Ramos (cell line): ENCODE results near the gene ARAP3.
"Not testable (repeated sequence)": the region's sequence is repeated elsewhere in the genome, so short reads cannot be mapped to it uniquely, and the experiment has no call there.

Experiments
- in situ Hi-C: fragments of 300-500 bp; cut with MboI; formaldehyde crosslinking; loops from one replicate; pipeline ENCODE4 v1.14.3; 2022; ENCODE audit warnings: low sequenced_read_pairs; ENCODE audit not compliant: unreplicated experiment

The ARAP3 gene

GRCh38 chr5:141623186-141623585, 58.8 kb downstream of the ARAP3 start:
- in situ Hi-C loops = loop anchor here (5.0 kb wide), 1 partner anchor 36 kb away; no protein-coding TSS in a partner anchor

DNA sequence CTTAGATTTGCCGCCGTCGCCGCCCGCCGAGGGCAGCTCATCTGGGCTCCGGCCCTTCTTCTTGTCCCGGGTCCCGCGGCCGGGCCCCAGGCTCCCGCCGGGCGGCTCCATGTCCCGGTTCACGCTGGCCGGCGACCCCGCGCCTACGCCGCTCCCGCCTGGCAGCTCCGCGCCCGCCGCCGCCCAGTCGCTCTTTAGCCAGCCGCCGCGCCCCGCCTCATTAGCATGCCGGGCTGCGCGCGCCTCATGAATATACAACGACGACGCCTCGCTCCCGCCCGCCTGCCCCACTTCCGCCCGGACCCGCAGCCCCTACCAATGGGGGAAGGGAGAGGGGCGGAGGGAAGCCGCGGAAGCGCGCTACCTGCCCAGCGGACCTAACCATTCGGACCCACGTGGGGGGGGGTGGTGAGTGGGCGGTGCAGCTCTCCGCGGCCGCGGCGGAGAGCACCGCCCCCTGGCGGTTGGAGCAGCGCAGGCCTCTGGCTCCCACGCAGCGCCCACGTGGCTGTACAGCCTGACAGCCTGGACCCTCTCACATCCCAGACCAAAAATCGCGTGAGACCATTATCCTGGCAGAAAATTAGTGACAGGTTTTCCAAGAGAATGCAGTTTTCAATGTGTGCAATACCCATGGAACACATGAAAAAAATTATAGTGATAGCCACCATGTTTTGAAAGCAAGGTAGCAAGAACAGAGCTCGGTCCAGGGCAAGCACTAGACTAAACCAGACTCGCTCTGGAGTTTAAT, 63.1 kb downstream of the ARAP3 start, which contains the start of gene DIAPH1:
Gene DIAPH1, minus strand, starts transcription at position 197 of the 751 bp plus-strand sequence. Its CDS starts 86 bp downstream, at position 111.
- in situ Hi-C loops = no loop called here

- in situ Hi-C loops = no loop called here
These were observed 63.8 kb downstream of the ARAP3 start for GRCh38 chr5:141618030-141618803.

DNA sequence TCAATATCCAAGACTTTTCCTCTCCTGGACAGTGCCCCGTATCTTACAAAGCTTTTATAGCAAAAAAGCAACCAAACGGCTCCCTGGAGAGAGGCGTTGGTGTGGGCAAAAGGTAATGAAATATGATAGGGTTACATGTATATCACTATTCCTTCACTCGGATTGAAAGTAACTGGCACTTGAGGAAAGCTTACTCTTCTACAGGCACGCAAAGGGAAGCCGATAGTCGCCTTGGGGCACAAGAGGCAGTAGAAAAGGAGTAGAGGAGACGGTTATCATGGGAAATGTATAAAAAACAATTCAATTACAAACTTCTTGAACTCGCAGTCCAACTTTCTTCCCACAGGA, 64.4 kb downstream of the ARAP3 start:
- in situ Hi-C loops = no loop called here

- in situ Hi-C loops = no loop called here
These were observed 64.9 kb downstream of the ARAP3 start for GRCh38 chr5:141617128-141617527.

DNA sequence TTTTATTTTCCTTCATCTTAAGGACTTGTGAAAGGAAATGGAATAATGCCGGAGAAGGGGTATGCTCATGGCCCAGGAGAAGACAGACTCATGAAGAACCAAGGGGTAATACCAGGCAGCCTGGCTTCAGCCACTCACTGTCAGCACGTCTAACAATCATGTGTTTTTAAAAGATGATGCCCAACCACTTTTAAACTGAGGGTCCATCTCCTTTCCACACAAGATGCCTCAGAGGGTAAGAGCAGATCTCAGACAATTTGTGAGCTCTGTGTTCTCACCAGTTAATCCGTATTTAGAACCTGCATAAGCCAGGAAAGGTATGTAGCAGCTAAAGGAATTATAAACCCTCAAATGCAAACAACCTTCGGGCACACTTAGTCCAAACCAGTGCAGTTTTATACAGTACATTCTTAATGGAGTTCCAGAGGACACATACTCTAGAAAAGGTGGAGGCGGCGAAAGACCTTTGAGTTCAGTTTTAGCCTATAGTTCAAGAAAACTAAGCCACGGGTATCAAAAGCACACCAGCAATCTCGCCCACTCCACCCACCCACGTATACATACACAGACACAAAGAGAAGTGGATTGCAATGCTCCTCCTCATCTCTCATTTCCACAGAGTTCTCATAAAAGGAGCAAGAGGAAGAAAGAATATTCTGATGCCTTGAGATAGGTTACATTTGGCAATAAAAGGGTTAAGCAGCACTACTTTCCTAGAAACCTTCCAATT, 65.9 kb downstream of the ARAP3 start:
- in situ Hi-C loops = no loop called here

- in situ Hi-C loops = no loop called here
These were observed 68.7 kb downstream of the ARAP3 start for GRCh38 chr5:141613344-141613743.

- in situ Hi-C loops = no loop called here
These were observed 70.7 kb downstream of the ARAP3 start for GRCh38 chr5:141611289-141611688.

DNA sequence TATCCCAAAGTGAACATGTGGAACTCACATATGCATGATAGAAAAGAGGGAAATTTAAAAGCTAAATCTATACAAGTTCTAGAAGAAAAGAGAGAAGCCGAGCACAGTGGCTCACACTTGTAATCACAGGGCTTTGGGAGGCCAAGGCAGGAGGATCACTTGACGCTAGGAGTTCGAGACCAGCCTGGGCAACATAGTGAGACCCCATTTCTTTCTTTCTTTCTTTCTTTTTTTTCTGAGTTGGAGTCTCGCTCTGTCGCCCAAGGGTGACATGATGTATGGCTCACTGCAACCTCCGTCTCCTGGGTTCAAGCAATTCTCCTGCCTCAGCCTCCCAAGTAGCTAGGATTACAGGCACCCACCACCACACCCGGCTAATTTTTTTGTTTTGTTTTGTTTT, 72.1 kb downstream of the ARAP3 start:
- in situ Hi-C loops = not testable (repeated sequence)

DNA sequence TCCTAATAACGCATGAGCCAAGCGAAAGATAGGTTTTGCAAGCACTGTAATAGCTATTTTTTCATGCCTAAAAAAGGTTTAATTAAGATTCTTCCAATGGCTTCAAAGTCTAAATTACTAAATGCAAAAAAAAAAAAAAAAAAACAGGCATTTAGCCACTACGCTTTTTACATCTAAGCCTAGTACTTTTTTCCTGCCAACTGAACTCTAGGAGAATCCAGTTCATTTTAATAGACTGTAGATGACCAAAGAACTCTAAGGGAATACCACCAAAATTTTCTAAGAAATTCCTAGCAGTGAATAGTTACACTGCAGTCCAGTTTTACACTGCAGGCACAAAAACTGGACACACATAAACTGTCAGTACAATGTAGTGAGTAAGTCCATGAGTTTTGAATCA, 73.0 kb downstream of the ARAP3 start:
- in situ Hi-C loops = no loop called here

- in situ Hi-C loops = no loop called here
These were observed 73.5 kb downstream of the ARAP3 start for GRCh38 chr5:141608557-141608956.

DNA sequence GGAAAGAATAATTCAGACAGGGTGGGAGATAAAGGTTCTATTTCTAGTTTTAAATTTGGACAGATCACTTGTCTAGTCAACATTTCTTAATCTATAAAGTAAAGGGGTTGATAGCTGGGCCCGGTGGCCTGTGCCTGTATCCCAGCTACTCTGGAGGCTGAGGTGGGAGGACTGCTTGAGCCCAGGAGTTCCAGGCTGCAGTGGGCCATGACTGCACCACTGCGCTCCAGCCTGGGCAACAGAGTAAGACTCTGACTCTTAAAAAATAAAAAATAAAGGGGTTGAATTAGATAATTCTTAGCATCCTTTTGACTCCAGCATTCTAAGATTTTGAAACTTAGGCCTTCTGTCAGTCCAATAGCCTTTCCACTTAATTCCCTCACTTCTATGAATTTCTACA, 74.0 kb downstream of the ARAP3 start:
- in situ Hi-C loops = no loop called here

DNA sequence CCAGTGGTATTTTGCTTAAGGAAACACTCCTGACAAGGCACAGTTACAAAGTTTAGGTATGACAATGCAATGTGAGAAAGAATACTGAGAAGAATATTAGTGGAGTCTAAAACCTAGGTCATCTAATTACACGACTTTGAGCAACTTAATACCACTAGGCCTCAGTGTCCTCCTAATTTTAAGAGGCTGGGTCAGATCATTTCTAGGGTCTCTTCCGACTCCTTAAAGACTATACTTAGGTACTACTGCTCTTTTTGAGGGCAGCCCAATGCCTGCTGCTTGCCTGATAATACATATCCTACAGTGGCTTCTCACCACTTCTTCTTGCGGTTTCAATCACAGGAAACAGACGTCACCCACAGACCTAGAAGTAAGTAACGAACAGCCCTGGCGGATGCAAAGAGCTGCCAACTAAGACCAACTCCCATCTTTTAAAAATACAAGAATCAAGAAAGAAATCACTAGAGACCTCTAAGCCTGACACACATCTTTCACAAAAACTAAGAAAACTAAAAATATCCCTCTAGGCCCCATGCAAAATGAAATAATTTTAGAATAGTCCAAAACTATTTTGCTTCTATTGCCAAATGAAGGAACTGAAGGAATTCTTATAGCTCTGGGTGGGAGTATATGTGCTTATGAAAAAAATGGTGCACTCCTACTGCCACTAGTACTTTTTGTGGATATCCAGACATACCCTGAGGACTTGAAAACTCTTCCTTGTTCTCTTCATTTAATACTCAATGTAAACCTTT, 76.3 kb downstream of the ARAP3 start:
- in situ Hi-C loops = no loop called here

DNA sequence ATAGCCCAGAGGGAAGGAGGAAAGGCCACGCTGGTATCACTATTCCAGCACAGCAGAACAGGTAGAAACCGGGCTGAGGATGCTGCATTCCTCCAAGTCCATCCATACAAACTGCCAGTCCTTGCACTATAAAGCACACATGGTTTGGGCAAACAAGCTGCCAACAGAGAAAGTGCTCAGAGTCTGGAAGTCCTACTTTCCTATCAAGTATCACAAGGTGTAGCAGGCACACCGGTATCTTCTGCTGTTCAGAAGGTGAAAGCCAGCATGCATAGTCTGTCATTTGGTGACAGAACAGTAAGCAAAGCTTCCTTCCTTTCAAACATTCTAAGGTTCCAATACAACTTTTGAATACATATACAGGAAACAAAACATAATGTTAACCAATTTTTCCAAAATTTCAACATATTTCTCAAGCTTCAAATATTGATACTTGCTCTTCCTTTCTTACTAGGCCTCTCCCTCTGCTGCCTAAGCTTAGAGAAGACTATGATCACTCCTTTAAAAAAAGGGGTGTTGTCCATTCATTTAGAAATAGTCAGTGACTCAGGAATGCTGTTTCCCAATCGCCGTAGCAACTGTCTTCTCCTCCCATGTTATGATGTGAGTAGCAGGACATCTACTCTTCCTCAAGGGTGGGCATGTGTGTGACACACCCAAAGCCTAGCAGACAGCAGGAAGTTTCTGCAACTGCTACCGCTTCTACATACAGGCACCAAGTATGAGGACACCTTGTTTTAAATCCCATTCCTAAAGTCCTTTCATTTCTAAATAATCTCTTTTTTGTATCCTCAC, 77.9 kb downstream of the ARAP3 start:
- in situ Hi-C loops = no loop called here
